ENCODE measurements around the gene SLC40A1.

- no peak for TF ChIP-seq POLR2A (IDR thresholded peaks at IDR 0.05)
- TF ChIP-seq CTCF (IDR thresholded peaks at IDR 0.05), result no peak
Observed at GRCh38 chr2:189542145-189542882, 38.3 kb downstream of the SLC40A1 start.
